Measurements from ENCODE around the gene NFATC2.

The NFATC2 gene

DNA sequence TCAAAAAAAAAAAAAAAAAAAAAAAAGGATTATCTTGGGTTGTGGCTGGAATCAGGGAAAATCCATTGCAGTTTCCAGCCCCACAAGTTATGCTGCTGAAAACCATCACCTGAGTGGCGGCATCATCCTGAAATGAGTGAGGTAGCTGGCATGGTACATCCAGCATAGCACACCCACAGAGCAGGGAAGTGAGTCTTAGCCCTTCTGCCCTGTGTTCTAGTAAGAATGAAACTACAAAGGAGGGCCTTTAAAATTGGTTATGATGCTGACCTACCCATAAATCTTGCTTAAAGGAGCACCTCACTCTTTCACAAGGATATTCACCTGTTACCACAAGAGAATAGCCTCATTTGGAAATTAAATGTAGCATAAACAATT lies 119.2 kb downstream of the NFATC2 start:
- H3K9me2 ChIP-seq (replicated peaks; ENCODE audit: control insufficient read depth, low read length) = no peaks in the 10 kb centered on the region
- no peak overlapping the region for H3K4me3 ChIP-seq (ENCODE audit: low read length)
- H3K27ac ChIP-seq (ENCODE audit: low read depth, low read length) = no peak overlapping the region
- H3F3A ChIP-seq (ENCODE audit: control insufficient read depth, insufficient read depth) = peaks cover 7% of the 10 kb centered on the region
- no peaks in the 10 kb centered on the region for H4K20me1 ChIP-seq (ENCODE audit: control insufficient read depth, insufficient read depth, low read depth, low read length)
- H3K4me2 ChIP-seq (ENCODE audit: low read length) = no peak overlapping the region
- H3K36me3 ChIP-seq (ENCODE audit: control insufficient read depth, low read length) = peaks cover 48% of the 10 kb centered on the region
- peaks cover 24% of the 10 kb centered on the region for H3K4me1 ChIP-seq (ENCODE audit: control insufficient read depth, low read length)
- no peaks in the 10 kb centered on the region for H3K79me2 ChIP-seq (ENCODE audit: control insufficient read depth, low read length)
- no peaks in the 10 kb centered on the region for H3K9me3 ChIP-seq (ENCODE audit: control insufficient read depth, insufficient read depth, low read length)
- TF ChIP-seq CTCF (IDR thresholded peaks at IDR 0.05; ENCODE audit: low read depth, low read length, poor library complexity, severe bottlenecking) (no peak), EZH2phosphoT487 (IDR thresholded peaks at IDR 0.05; ENCODE audit: borderline replicate concordance, low read length) (no peak)
- no peaks in the 10 kb centered on the region for H3K27me3 ChIP-seq (ENCODE audit: control insufficient read depth, low read length)

DNA sequence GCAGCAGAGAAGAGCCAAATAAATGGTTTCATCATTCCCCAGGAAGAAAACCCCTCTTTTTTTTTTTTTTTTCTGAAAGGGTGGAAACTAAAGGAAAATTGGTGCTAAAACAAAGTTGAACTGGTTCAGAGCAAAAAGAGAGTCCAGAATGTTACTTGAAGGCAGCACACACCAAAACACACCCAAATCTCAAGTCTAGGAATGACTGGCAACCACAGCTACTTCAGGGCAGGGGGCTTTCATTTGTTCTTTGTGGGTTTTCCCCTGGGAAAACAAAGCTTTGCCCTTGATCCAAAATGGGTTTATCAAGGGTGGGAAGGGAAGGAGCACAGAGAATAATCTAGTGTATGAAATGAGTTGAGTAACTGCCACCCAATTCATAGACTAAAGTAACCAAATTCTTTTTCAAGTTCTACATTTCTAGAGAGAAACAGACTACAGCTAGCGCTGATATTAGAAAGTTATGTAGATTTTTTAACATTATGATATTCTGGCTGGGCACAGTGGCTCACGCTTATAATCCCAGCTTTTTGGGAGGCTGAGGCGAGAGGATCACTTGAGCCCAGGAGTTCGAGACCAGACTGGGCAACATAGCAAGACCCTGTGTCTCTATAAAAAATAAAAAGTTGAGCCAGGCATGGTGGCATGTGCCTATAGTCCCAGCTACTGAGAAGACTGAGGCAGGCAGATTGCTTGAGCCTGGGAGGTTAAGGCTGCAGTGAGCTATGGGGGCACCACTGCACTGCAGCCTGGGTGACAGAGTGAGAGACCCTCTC lies 119.8 kb downstream of the NFATC2 start:
- peaks cover 52% of the 10 kb centered on the region for H3K36me3 ChIP-seq (ENCODE audit: control insufficient read depth, low read length)
- no peak overlapping the region for H3K27ac ChIP-seq (ENCODE audit: low read depth, low read length)
- no peaks in the 10 kb centered on the region for H3K9me3 ChIP-seq (ENCODE audit: control insufficient read depth, insufficient read depth, low read length)
- H3K79me2 ChIP-seq (ENCODE audit: control insufficient read depth, low read length) = no peaks in the 10 kb centered on the region
- H3K4me1 ChIP-seq (ENCODE audit: control insufficient read depth, low read length) = peaks cover 24% of the 10 kb centered on the region
- peaks cover 7% of the 10 kb centered on the region for H3F3A ChIP-seq (ENCODE audit: control insufficient read depth, insufficient read depth)
- no peak overlapping the region for H3K4me2 ChIP-seq (ENCODE audit: low read length)
- H4K20me1 ChIP-seq (ENCODE audit: control insufficient read depth, insufficient read depth, low read depth, low read length) = no peaks in the 10 kb centered on the region
- no peak for TF ChIP-seq EZH2phosphoT487 (IDR thresholded peaks at IDR 0.05; ENCODE audit: borderline replicate concordance, low read length)
- TF ChIP-seq CTCF (IDR thresholded peaks at IDR 0.05; ENCODE audit: low read depth, low read length, poor library complexity, severe bottlenecking) = no peak
- H3K27me3 ChIP-seq (ENCODE audit: control insufficient read depth, low read length) = no peaks in the 10 kb centered on the region
- no peaks in the 10 kb centered on the region for H3K9me2 ChIP-seq (replicated peaks; ENCODE audit: control insufficient read depth, low read length)
- no peak overlapping the region for H3K4me3 ChIP-seq (ENCODE audit: low read length)

GRCh38 chr20:51420805-51421204 lies 121.7 kb downstream of the NFATC2 start:
- Histone ChIP-seq H3K9me2 (replicated peaks; ENCODE audit: control insufficient read depth, low read length) (no peaks in the 10 kb centered on the region), H3K4me2 (ENCODE audit: low read length) (peak overlapping the region; percentile 37), H3K27ac (ENCODE audit: low read depth, low read length) (no peak overlapping the region), H3F3A (ENCODE audit: control insufficient read depth, insufficient read depth) (peaks cover 7% of the 10 kb centered on the region), H4K20me1 (ENCODE audit: control insufficient read depth, insufficient read depth, low read depth, low read length) (no peaks in the 10 kb centered on the region), H3K4me1 (ENCODE audit: control insufficient read depth, low read length) (peaks cover 30% of the 10 kb centered on the region), H3K27me3 (ENCODE audit: control insufficient read depth, low read length) (no peaks in the 10 kb centered on the region), H3K9me3 (ENCODE audit: control insufficient read depth, insufficient read depth, low read length) (no peaks in the 10 kb centered on the region), H3K4me3 (ENCODE audit: low read length) (peak overlapping the region; percentile 19; the same call in 1 of the 2 replicates), H3K79me2 (ENCODE audit: control insufficient read depth, low read length) (no peaks in the 10 kb centered on the region), H3K36me3 (ENCODE audit: control insufficient read depth, low read length) (peaks cover 62% of the 10 kb centered on the region)
- TF ChIP-seq EZH2phosphoT487 (IDR thresholded peaks at IDR 0.05; ENCODE audit: borderline replicate concordance, low read length) = no peak

DNA sequence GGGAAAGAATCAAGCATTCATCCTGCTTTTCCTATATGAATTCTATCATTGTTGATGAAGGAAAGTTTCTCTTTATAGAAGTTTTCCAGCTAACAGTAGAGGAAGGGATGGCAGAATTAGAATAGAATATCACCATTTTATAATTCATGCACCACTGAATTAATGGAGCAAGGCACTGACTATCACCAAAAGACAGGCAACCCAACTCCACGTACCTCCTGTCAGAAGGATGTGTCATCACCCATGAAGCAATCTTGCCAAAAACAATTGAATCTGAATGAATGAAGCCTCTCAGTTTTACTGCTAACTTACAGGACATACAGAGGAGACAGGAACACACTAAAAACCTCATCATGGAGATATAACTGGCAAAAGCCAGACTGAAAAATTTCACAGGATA lies 122.4 kb downstream of the NFATC2 start:
- H3K9me3 ChIP-seq (ENCODE audit: control insufficient read depth, insufficient read depth, low read length) = no peaks in the 10 kb centered on the region
- H3K27me3 ChIP-seq (ENCODE audit: control insufficient read depth, low read length) = no peaks in the 10 kb centered on the region
- no peak overlapping the region for H3K4me3 ChIP-seq (ENCODE audit: low read length)
- H4K20me1 ChIP-seq (ENCODE audit: control insufficient read depth, insufficient read depth, low read depth, low read length) = no peaks in the 10 kb centered on the region
- peaks cover 65% of the 10 kb centered on the region for H3K36me3 ChIP-seq (ENCODE audit: control insufficient read depth, low read length)
- no peaks in the 10 kb centered on the region for H3K9me2 ChIP-seq (replicated peaks; ENCODE audit: control insufficient read depth, low read length)
- peaks cover 37% of the 10 kb centered on the region for H3K4me1 ChIP-seq (ENCODE audit: control insufficient read depth, low read length)
- peaks cover 7% of the 10 kb centered on the region for H3F3A ChIP-seq (ENCODE audit: control insufficient read depth, insufficient read depth)
- H3K79me2 ChIP-seq (ENCODE audit: control insufficient read depth, low read length) = no peaks in the 10 kb centered on the region
- H3K27ac ChIP-seq (ENCODE audit: low read depth, low read length) = no peak overlapping the region
- TF ChIP-seq EZH2phosphoT487 (IDR thresholded peaks at IDR 0.05; ENCODE audit: borderline replicate concordance, low read length) = no peak
- TF ChIP-seq CTCF (IDR thresholded peaks at IDR 0.05; ENCODE audit: low read depth, low read length, poor library complexity, severe bottlenecking) = no peak
- H3K4me2 ChIP-seq (ENCODE audit: low read length) = no peak overlapping the region; the same call in 1 of the 2 replicates

Measured in DOHH2 (cell line).